SK-N-SH (cell line): ENCODE results near the gene VDR. TPM values are rescaled to one million over a fixed set of nuclear protein-coding genes. Genes with fewer than 3 reads are reported as not detected.

Experiments used
- CTCF ChIA-PET: fragments of 300-600, 350-600 bp; formaldehyde crosslinking; extraction: SDS; loops from one replicate; lab custom pipeline; 2021; lab: Yijun Ruan, JAX
- POLR2A ChIA-PET: fragments of 350-600 bp; sonication (Branson Sonifier 250); formaldehyde crosslinking; extraction: SDS; loops from one replicate; lab custom pipeline; 2020; ENCODE audit warnings: antibody characterized with exemption, inconsistent platforms; lab: Yijun Ruan, JAX
- DNase-seq: peaks from one replicate; pipeline ENCODE4 v3.0.0; 2012
- H2AFZ ChIP-seq: fragments of 200-600 bp; sonication (generic); 2 replicates; pipeline ENCODE4 v1.8.1; 2016; ENCODE audit warnings: antibody characterized with exemption, mild to moderate bottlenecking, low read depth
- H3F3A ChIP-seq: fragments of 200-600 bp; sonication (generic); replicated peaks from 2 replicates; pipeline ENCODE3; 2016; ENCODE audit warnings: antibody characterized with exemption, mild to moderate bottlenecking; ENCODE audit not compliant: insufficient read depth
- H3K27ac ChIP-seq, 2 experiments: fragments of 200-500 bp in 1 of 2; fragments of 200-600 bp in 1 of 2; sonication (Bioruptor generic) in 1 of 2; sonication (generic), shearing (Covaris generic) in 1 of 2; 2 replicates each; pipeline versions ENCODE4 v1.5.1 to v1.6.1; 2014 to 2016; ENCODE audit warnings: low read depth in 2 of 2, inconsistent platforms in 1 of 2, low read length in 1 of 2, mild to moderate bottlenecking in 1 of 2, mixed read lengths in 1 of 2
- H3K27me3 ChIP-seq: fragments of 200-600 bp; sonication (generic), shearing (Covaris generic); 2 replicates; pipeline ENCODE4 v1.6.1; 2016; ENCODE audit warnings: mixed run types; ENCODE audit not compliant: insufficient read depth
- H3K36me3 ChIP-seq, 2 experiments: fragments of 200-500 bp in 1 of 2; fragments of 200-600 bp in 1 of 2; sonication (Bioruptor generic) in 1 of 2; sonication (generic) in 1 of 2; replicated peaks in 1 of 2; 2 replicates each; pipeline versions ENCODE3 to v1.5.1; 2014 to 2016; ENCODE audit warnings: low read length in 1 of 2, mild to moderate bottlenecking in 1 of 2; ENCODE audit not compliant: insufficient read depth in 2 of 2, control insufficient read depth in 1 of 2
- H3K4me1 ChIP-seq, 2 experiments: fragments of 200-500 bp in 1 of 2; fragments of 200-600 bp in 1 of 2; sonication (Bioruptor generic) in 1 of 2; sonication (generic), shearing (Covaris generic) in 1 of 2; 2 replicates each; pipeline versions ENCODE4 v1.5.1 to v1.6.1; 2014 to 2016; ENCODE audit warnings: low read depth in 1 of 2, low read length in 1 of 2, mixed run types in 1 of 2; ENCODE audit not compliant: insufficient read depth in 2 of 2, control insufficient read depth in 1 of 2
- H3K4me2 ChIP-seq: fragments of 200-600 bp; sonication (generic), shearing (Covaris generic); 2 replicates; pipeline ENCODE4 v1.6.1; 2017; ENCODE audit warnings: mixed run types
- H3K4me3 ChIP-seq, 2 experiments: fragments of 200-500 bp in 1 of 2; fragments of 200-600 bp in 1 of 2; sonication (Bioruptor generic) in 1 of 2; sonication (generic), shearing (Covaris generic) in 1 of 2; 2 replicates each; pipeline versions ENCODE4 v1.5.1 to v1.8.1; 2014 to 2016; ENCODE audit warnings: low read depth in 2 of 2, inconsistent platforms in 1 of 2, low read length in 1 of 2, mild to moderate bottlenecking in 1 of 2, mixed read lengths in 1 of 2, moderate library complexity in 1 of 2
- H3K79me2 ChIP-seq: fragments of 200-600 bp; sonication (generic); 2 replicates; pipeline ENCODE4 v1.8.1; 2017; ENCODE audit warnings: mild to moderate bottlenecking; ENCODE audit not compliant: insufficient read depth
- H3K9ac ChIP-seq: fragments of 200-600 bp; sonication (generic); 2 replicates; pipeline ENCODE4 v1.6.1; 2017; ENCODE audit warnings: mixed run types
- H3K9me2 ChIP-seq: fragments of 200-600 bp; sonication (generic); 2 replicates; pipeline ENCODE4 v1.6.1; 2017; ENCODE audit warnings: mixed run types
- H3K9me3 ChIP-seq: fragments of 200-600 bp; sonication (generic); 2 replicates; pipeline ENCODE4 v1.6.1; 2017; ENCODE audit warnings: mixed run types, mild to moderate bottlenecking, moderate library complexity
- H4K20me1 ChIP-seq: fragments of 200-600 bp; sonication (generic); 2 replicates; pipeline ENCODE4 v1.6.1; 2017; ENCODE audit warnings: mild to moderate bottlenecking, mixed run types; ENCODE audit not compliant: insufficient read depth
- ELF1 ChIP-seq: IDR thresholded peaks from 2 replicates; pipeline ENCODE4 v1.4.0; 2012
- EP300 ChIP-seq, 2 experiments: IDR thresholded peaks; 2 replicates each; pipeline versions ENCODE4 v1.4.0 to v1.6.1; 2012; ENCODE audit warnings: borderline replicate concordance in 1 of 2, low read depth in 1 of 2, low read length in 1 of 2
- FOSL2 ChIP-seq: IDR thresholded peaks from 2 replicates; pipeline ENCODE4 v1.4.0; 2012; ENCODE audit warnings: low read depth, mild to moderate bottlenecking, moderate library complexity, borderline replicate concordance
- GATA2 ChIP-seq: sonication (generic); formaldehyde crosslinking; IDR thresholded peaks from 2 replicates; pipeline ENCODE4 v1.5.0; 2020; ENCODE audit warnings: mild to moderate bottlenecking, missing genetic modification reagents
- JUND ChIP-seq: IDR thresholded peaks from 2 replicates; pipeline ENCODE4 v1.4.0; 2012
- MEF2A ChIP-seq: IDR thresholded peaks from 2 replicates; pipeline ENCODE4 v1.4.0; 2012; ENCODE audit warnings: low read depth, borderline replicate concordance
- NFIC ChIP-seq: IDR thresholded peaks from 2 replicates; pipeline ENCODE4 v1.4.0; 2012; ENCODE audit warnings: borderline replicate concordance
- RAD21 ChIP-seq: IDR thresholded peaks from 2 replicates; pipeline ENCODE4 v1.6.1; 2012; ENCODE audit warnings: mild to moderate bottlenecking, low read length
- RFX5 ChIP-seq: IDR thresholded peaks from 2 replicates; pipeline ENCODE4 v1.6.1; 2012; ENCODE audit warnings: mild to moderate bottlenecking, improper control_type of control experiment, low read length
- RXRA ChIP-seq: IDR thresholded peaks from 2 replicates; pipeline ENCODE4 v1.4.0; 2012; ENCODE audit warnings: low read depth, mild to moderate bottlenecking, borderline replicate concordance
- SMC3 ChIP-seq: IDR thresholded peaks from 2 replicates; pipeline ENCODE4 v1.6.1; 2012; ENCODE audit warnings: low read depth, low read length, improper control_type of control experiment
- TCF12 ChIP-seq: IDR thresholded peaks from 2 replicates; pipeline ENCODE4 v1.4.0; 2012
- YY1 ChIP-seq: IDR thresholded peaks from 2 replicates; pipeline ENCODE4 v1.4.0; 2012; ENCODE audit warnings: low read depth, mild to moderate bottlenecking
- WGBS: methylation state at CpG from one replicate; pipeline ENCODE4 v1.1.6; 2017; ENCODE audit warnings: low lambda C conversion rate; 5-methylcytosine and 5-hydroxymethylcytosine counted together
- polyA plus RNA-seq, 3 experiments: library from polyadenylated mRNA; depleted of rRNA; stranded (reverse); fragments of >200 nt; gene quantifications; 2 replicates each; pipeline ENCODE4 v1.2.3, GENCODE V29; 2012
- TF ChIP-seq, protein P1 (sequence below): IDR thresholded peaks from 2 replicates; pipeline ENCODE4 v1.4.0; 2012; ENCODE audit warnings: low read depth, borderline replicate concordance
- TF ChIP-seq, protein P2 (sequence below): fragments of 150-350 bp; IDR thresholded peaks from 2 replicates; pipeline ENCODE4 v1.6.1; 2017; ENCODE audit warnings: antibody characterized with exemption, low read length, low read depth, borderline replicate concordance
- TF ChIP-seq, protein P3 (sequence below): IDR thresholded peaks from 2 replicates; pipeline ENCODE4 v1.6.1; 2012; ENCODE audit warnings: mild to moderate bottlenecking, low read depth, low read length, moderate library complexity

Gene VDR
- polyA plus RNA-seq, 1 of the 3 experiments (the other 2 are of a cell fraction): 0.33 TPM

DNA sequence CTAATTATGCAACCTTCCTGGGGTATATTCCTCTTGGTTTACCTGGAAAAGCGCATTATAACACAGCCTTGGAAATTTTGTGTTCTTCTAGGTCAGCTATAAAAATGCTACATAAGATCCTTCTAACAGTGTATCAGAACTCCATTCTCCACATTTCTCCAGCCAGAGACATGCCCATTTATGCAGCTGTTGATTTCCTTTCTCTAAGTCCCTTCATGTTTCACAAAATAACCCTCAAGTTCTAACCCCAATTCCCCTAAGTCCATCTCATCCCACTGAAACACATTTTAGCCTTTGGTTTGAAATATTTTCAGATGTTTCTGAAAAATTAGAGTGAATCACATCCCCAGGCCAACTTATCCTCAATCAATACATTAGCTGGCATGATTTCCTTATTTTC lies 64.2 kb downstream of the VDR start:
- peaks cover 0 to 8% of the 10 kb centered on the region in 2 experiments; a peak in 2 of 4 replicates for H3K4me1 ChIP-seq
- no peaks in the 10 kb centered on the region for H3K79me2 ChIP-seq
- POLR2A ChIA-PET: no interaction called here

More for the DNA sequence above, 64.2 kb downstream of the VDR start:
- no peak overlapping the region for H2AFZ ChIP-seq
- CTCF ChIA-PET: interaction anchor here (1.2 to 25.6 kb wide), 11 partner anchors 10 to 128 kb away, joined by 4 to 458 read pairs (median 62); partner anchors contain the start of genes ENDOU, HDAC7, RPAP3 and SLC48A1
- no peak overlapping the region for H3K4me2 ChIP-seq
- H3K9me3 ChIP-seq: no peaks in the 10 kb centered on the region
- H3K9ac ChIP-seq: no peak overlapping the region
- TF ChIP-seq EP300 (IDR thresholded peaks at IDR 0.05; ENCODE audit: borderline replicate concordance in 1 of 2, low read depth in 1 of 2, low read length in 1 of 2) (no peak), NFIC (no peak), YY1 (no peak), JUND (no peak), GATA2 (no peak), TCF12 (no peak), RAD21 (no peak), MEF2A (no peak), ELF1 (no peak), RXRA (no peak), SMC3 (no peak), RFX5 (no peak), FOSL2 (no peak)
- TF ChIP-seq, protein P1, sequence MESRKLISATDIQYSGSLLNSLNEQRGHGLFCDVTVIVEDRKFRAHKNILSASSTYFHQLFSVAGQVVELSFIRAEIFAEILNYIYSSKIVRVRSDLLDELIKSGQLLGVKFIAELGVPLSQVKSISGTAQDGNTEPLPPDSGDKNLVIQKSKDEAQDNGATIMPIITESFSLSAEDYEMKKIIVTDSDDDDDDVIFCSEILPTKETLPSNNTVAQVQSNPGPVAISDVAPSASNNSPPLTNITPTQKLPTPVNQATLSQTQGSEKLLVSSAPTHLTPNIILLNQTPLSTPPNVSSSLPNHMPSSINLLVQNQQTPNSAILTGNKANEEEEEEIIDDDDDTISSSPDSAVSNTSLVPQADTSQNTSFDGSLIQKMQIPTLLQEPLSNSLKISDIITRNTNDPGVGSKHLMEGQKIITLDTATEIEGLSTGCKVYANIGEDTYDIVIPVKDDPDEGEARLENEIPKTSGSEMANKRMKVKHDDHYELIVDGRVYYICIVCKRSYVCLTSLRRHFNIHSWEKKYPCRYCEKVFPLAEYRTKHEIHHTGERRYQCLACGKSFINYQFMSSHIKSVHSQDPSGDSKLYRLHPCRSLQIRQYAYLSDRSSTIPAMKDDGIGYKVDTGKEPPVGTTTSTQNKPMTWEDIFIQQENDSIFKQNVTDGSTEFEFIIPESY: no peak
- TF ChIP-seq, protein P2, sequence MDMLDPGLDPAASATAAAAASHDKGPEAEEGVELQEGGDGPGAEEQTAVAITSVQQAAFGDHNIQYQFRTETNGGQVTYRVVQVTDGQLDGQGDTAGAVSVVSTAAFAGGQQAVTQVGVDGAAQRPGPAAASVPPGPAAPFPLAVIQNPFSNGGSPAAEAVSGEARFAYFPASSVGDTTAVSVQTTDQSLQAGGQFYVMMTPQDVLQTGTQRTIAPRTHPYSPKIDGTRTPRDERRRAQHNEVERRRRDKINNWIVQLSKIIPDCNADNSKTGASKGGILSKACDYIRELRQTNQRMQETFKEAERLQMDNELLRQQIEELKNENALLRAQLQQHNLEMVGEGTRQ: no peak
- TF ChIP-seq, protein P3, sequence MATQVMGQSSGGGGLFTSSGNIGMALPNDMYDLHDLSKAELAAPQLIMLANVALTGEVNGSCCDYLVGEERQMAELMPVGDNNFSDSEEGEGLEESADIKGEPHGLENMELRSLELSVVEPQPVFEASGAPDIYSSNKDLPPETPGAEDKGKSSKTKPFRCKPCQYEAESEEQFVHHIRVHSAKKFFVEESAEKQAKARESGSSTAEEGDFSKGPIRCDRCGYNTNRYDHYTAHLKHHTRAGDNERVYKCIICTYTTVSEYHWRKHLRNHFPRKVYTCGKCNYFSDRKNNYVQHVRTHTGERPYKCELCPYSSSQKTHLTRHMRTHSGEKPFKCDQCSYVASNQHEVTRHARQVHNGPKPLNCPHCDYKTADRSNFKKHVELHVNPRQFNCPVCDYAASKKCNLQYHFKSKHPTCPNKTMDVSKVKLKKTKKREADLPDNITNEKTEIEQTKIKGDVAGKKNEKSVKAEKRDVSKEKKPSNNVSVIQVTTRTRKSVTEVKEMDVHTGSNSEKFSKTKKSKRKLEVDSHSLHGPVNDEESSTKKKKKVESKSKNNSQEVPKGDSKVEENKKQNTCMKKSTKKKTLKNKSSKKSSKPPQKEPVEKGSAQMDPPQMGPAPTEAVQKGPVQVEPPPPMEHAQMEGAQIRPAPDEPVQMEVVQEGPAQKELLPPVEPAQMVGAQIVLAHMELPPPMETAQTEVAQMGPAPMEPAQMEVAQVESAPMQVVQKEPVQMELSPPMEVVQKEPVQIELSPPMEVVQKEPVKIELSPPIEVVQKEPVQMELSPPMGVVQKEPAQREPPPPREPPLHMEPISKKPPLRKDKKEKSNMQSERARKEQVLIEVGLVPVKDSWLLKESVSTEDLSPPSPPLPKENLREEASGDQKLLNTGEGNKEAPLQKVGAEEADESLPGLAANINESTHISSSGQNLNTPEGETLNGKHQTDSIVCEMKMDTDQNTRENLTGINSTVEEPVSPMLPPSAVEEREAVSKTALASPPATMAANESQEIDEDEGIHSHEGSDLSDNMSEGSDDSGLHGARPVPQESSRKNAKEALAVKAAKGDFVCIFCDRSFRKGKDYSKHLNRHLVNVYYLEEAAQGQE: no peak
- DNase-seq: no peak
- H3K4me3 ChIP-seq: no peak overlapping the region
- H3K27me3 ChIP-seq: no peaks in the 10 kb centered on the region; the same call in 1 of the 2 replicates
- H4K20me1 ChIP-seq: no peaks in the 10 kb centered on the region
- H3K27ac ChIP-seq: no peak overlapping the region
- 100% methylated on average over 1 of the region's 1 CpG for WGBS
- no peaks in the 10 kb centered on the region for H3K9me2 ChIP-seq
- no peaks in the 10 kb centered on the region for H3F3A ChIP-seq
- no peaks in the 10 kb centered on the region for H3K36me3 ChIP-seq
